Lower leg skin (tissue), 3 donors: Measurements from ENCODE around the gene MMP10.

ENCODE experiments used
- POLR2A ChIP-seq, 2 donors: fragments of 450-650 bp; IDR thresholded peaks; one replicate each; pipeline ENCODE4 v1.6.1; 2016 to 2017; ENCODE audit warnings: antibody characterized with exemption in 2 of 2, mild to moderate bottlenecking in 1 of 2, moderate library complexity in 1 of 2
- TF ChIP-seq, protein P1 (sequence below), 3 donors: fragments of 450-650 bp; IDR thresholded peaks; one replicate each; pipeline ENCODE4 v1.5.1; 2016; ENCODE audit warnings: antibody characterized with exemption in 3 of 3, mild to moderate bottlenecking in 3 of 3, moderate library complexity in 2 of 3

DNA sequence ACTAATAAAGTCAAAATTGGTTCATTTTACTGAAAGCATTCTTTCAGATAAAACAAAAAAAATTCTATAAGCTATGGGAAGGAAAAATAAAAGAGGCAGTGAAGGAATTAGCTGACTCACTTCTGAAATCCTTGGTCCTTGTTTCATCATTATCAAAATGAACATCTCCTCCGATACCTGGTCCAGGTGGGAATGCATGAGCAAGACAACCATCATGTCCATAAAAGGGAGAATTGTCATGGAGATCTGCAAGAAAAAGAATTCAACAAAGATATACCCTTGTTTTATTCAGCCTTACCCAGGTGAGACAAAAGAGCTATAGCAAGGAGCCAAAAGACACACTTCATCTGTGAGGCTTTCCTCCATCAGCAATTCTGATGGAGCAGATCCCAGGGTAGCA lies 27.2 kb downstream of the MMP10 start:
- TF ChIP-seq, protein P1, sequence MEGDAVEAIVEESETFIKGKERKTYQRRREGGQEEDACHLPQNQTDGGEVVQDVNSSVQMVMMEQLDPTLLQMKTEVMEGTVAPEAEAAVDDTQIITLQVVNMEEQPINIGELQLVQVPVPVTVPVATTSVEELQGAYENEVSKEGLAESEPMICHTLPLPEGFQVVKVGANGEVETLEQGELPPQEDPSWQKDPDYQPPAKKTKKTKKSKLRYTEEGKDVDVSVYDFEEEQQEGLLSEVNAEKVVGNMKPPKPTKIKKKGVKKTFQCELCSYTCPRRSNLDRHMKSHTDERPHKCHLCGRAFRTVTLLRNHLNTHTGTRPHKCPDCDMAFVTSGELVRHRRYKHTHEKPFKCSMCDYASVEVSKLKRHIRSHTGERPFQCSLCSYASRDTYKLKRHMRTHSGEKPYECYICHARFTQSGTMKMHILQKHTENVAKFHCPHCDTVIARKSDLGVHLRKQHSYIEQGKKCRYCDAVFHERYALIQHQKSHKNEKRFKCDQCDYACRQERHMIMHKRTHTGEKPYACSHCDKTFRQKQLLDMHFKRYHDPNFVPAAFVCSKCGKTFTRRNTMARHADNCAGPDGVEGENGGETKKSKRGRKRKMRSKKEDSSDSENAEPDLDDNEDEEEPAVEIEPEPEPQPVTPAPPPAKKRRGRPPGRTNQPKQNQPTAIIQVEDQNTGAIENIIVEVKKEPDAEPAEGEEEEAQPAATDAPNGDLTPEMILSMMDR (IDR thresholded peaks at IDR 0.05): no peak
- TF ChIP-seq POLR2A (IDR thresholded peaks at IDR 0.05): no peak
